Osteocyte (in vitro differentiated cells): ENCODE measurements around the gene OR5AK2. TPM values are rescaled to one million over a fixed set of nuclear protein-coding genes. Genes with fewer than 3 reads are reported as not detected.
"Not testable (repeated sequence)": the region's sequence is repeated elsewhere in the genome, so short reads cannot be mapped to it uniquely, and the experiment has no call there.

Experiments used
- DNase-seq: peaks from one replicate; pipeline ENCODE4 v3.0.0; 2021; ENCODE audit warnings: mixed read lengths; ENCODE audit not compliant: unreplicated experiment; ENCODE audit errors: extremely low spot score
- H3K27ac Mint-ChIP-seq: one replicate; pipeline ENCODE4 v1.8.0; 2021; ENCODE audit warnings: mild to moderate bottlenecking, mixed read lengths; ENCODE audit not compliant: unreplicated experiment
- H3K27me3 Mint-ChIP-seq: one replicate; pipeline ENCODE4 v1.8.0; 2021; ENCODE audit warnings: mixed read lengths; ENCODE audit not compliant: unreplicated experiment
- H3K36me3 Mint-ChIP-seq: one replicate; pipeline ENCODE4 v1.8.0; 2021; ENCODE audit warnings: mixed read lengths; ENCODE audit not compliant: unreplicated experiment
- H3K4me1 Mint-ChIP-seq: one replicate; pipeline ENCODE4 v1.8.0; 2021; ENCODE audit warnings: mixed read lengths; ENCODE audit not compliant: unreplicated experiment
- H3K4me3 Mint-ChIP-seq: one replicate; pipeline ENCODE4 v1.8.0; 2021; ENCODE audit warnings: mild to moderate bottlenecking, moderate library complexity, mixed read lengths; ENCODE audit not compliant: unreplicated experiment
- H3K9me3 Mint-ChIP-seq: one replicate; pipeline ENCODE4 v1.8.0; 2021; ENCODE audit warnings: mixed read lengths; ENCODE audit not compliant: unreplicated experiment
- long read RNA-seq: library from polyadenylated mRNA; unstranded; transcript quantifications from one replicate; pipeline ENCODE4 v2.0.0, GENCODE V29; 2021
- total RNA-seq: library from RNA; stranded (reverse); gene quantifications from 2 replicates; pipeline ENCODE4 v1.2.1, GENCODE V29; 2021
- TF ChIP-seq, protein P1 (sequence below): fragments of 200-600 bp; sonication (generic); IDR thresholded peaks from 2 replicates; pipeline ENCODE4 v1.5.0; 2021; ENCODE audit warnings: antibody characterized with exemption, mild to moderate bottlenecking, moderate library complexity

The OR5AK2 gene, protein sequence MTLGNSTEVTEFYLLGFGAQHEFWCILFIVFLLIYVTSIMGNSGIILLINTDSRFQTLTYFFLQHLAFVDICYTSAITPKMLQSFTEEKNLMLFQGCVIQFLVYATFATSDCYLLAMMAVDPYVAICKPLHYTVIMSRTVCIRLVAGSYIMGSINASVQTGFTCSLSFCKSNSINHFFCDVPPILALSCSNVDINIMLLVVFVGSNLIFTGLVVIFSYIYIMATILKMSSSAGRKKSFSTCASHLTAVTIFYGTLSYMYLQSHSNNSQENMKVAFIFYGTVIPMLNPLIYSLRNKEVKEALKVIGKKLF
- not detected in 2 replicates for total RNA-seq
- long read RNA-seq: 0 reads

GRCh38 chr11:56988614-56989013 lies at the start of gene OR5AK2:
OR5AK2 (plus strand) TSS chr11:56988914; CDS start chr11:56988914, 0 bp downstream.
- Mint-ChIP-seq H3K4me3 (no peak within 1 kb of the TSS), H3K27ac (no peak within 1 kb of the TSS), H3K27me3 (peaks cover 2% of the 10 kb centered on the region), H3K9me3 (no peaks in the 10 kb centered on the region), H3K4me1 (no peaks in the 10 kb centered on the region), H3K36me3 (no peaks in the 10 kb centered on the region)
- TF ChIP-seq, protein P1, sequence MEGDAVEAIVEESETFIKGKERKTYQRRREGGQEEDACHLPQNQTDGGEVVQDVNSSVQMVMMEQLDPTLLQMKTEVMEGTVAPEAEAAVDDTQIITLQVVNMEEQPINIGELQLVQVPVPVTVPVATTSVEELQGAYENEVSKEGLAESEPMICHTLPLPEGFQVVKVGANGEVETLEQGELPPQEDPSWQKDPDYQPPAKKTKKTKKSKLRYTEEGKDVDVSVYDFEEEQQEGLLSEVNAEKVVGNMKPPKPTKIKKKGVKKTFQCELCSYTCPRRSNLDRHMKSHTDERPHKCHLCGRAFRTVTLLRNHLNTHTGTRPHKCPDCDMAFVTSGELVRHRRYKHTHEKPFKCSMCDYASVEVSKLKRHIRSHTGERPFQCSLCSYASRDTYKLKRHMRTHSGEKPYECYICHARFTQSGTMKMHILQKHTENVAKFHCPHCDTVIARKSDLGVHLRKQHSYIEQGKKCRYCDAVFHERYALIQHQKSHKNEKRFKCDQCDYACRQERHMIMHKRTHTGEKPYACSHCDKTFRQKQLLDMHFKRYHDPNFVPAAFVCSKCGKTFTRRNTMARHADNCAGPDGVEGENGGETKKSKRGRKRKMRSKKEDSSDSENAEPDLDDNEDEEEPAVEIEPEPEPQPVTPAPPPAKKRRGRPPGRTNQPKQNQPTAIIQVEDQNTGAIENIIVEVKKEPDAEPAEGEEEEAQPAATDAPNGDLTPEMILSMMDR: no peak
- no peak for DNase-seq

DNA sequence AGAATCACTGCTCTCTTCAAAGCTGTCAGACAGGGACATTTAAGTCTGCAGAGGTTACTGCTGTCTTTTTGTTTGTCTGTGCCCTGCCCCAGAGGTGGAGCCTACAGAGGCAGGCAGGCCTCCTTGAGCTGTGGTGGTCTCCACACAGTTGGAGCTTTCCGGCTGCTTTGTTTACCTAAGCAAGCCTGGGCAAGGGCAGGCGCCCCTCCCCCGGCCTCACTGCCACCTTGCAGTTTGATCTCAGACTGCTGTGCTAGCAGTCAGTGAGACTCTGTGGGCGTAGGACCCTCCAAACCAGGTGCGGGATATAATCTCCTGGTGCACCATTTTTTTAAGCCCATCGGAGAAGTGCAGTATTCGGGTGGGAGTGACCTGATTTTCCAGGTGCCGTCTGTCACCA lies 43.2 kb upstream of the OR5AK2 start:
- peaks cover 21% of the 10 kb centered on the region for H3K9me3 Mint-ChIP-seq
- H3K4me3 Mint-ChIP-seq, H3K4me1 Mint-ChIP-seq, DNase-seq, H3K27ac Mint-ChIP-seq, H3K27me3 Mint-ChIP-seq, H3K36me3 Mint-ChIP-seq: not testable (repeated sequence)

- no peaks in the 10 kb centered on the region for H3K27me3 Mint-ChIP-seq
- no peaks in the 10 kb centered on the region for H3K36me3 Mint-ChIP-seq
- H3K27ac Mint-ChIP-seq: no peak overlapping the region
- H3K4me3 Mint-ChIP-seq: no peak overlapping the region
- no peaks in the 10 kb centered on the region for H3K4me1 Mint-ChIP-seq
- H3K9me3 Mint-ChIP-seq: peaks cover 28% of the 10 kb centered on the region
- DNase-seq: no peak
- TF ChIP-seq, protein P1: no peak
Measured at GRCh38 chr11:56948991-56949515, 39.7 kb upstream of the OR5AK2 start.

GRCh38 chr11:56950510-56950909 lies 38.2 kb upstream of the OR5AK2 start:
- TF ChIP-seq, protein P1: no peak
- Mint-ChIP-seq H3K4me3 (no peak overlapping the region), H3K27ac (no peak overlapping the region), H3K36me3 (no peaks in the 10 kb centered on the region), H3K27me3 (no peaks in the 10 kb centered on the region), H3K4me1 (no peaks in the 10 kb centered on the region), H3K9me3 (peaks cover 33% of the 10 kb centered on the region)
- no peak for DNase-seq

DNA sequence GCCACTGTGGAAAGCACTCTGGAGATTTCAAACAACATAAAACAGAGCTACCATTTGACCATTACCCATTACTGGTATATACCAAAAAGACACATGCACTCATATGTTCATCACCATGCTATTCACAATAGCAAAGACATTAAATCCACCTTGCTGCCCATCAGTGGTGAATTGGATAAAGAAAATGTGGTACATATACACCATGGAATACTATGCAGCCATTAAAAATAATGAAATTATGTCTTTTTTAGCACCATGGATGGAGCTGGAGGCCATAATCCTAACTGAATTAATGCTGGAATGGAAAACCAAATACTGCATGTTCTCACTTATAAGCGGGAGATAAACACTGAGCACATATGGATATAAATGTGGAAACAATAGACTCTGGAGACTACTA lies 34.8 kb upstream of the OR5AK2 start:
- H3K4me1 Mint-ChIP-seq, H3K36me3 Mint-ChIP-seq, H3K27me3 Mint-ChIP-seq, H3K27ac Mint-ChIP-seq, DNase-seq, H3K4me3 Mint-ChIP-seq: not testable (repeated sequence)
- H3K9me3 Mint-ChIP-seq: peaks cover 23% of the 10 kb centered on the region

- TF ChIP-seq, protein P1: no peak
Measured at GRCh38 chr11:56961609-56962008, 27.1 kb upstream of the OR5AK2 start.

More at GRCh38 chr11:56961609-56962008, 27.1 kb upstream of the OR5AK2 start:
- H3K27me3 Mint-ChIP-seq: no peaks in the 10 kb centered on the region
- no peaks in the 10 kb centered on the region for H3K4me1 Mint-ChIP-seq
- H3K9me3 Mint-ChIP-seq: peaks cover 4% of the 10 kb centered on the region
- H3K4me3 Mint-ChIP-seq: no peak overlapping the region
- no peak for DNase-seq
- no peak overlapping the region for H3K27ac Mint-ChIP-seq
- H3K36me3 Mint-ChIP-seq: no peaks in the 10 kb centered on the region
